Subcutaneous adipose tissue (tissue), 4 donors: ENCODE measurements around the gene MXD3. TPM values are rescaled to one million over a fixed set of nuclear protein-coding genes. Genes with fewer than 3 reads are reported as not detected.

Experiments
- total RNA-seq, 4 donors: library from RNA; depleted of rRNA; stranded (reverse); fragments of >200 nt; gene quantifications; one replicate each; pipeline ENCODE4 v1.1.0, GENCODE V29; 2016
- TF ChIP-seq, protein P1 (sequence below): fragments of 450-650 bp; IDR thresholded peaks from one replicate; pipeline ENCODE4 v1.5.1; 2016; ENCODE audit warnings: low read depth, mild to moderate bottlenecking, control low read depth, antibody characterized with exemption, moderate library complexity

The MXD3 gene
- total RNA-seq, 4 donors from 2014 or later: 0.82 to 13.0 (median 6.7) TPM

- TF ChIP-seq, protein P1, sequence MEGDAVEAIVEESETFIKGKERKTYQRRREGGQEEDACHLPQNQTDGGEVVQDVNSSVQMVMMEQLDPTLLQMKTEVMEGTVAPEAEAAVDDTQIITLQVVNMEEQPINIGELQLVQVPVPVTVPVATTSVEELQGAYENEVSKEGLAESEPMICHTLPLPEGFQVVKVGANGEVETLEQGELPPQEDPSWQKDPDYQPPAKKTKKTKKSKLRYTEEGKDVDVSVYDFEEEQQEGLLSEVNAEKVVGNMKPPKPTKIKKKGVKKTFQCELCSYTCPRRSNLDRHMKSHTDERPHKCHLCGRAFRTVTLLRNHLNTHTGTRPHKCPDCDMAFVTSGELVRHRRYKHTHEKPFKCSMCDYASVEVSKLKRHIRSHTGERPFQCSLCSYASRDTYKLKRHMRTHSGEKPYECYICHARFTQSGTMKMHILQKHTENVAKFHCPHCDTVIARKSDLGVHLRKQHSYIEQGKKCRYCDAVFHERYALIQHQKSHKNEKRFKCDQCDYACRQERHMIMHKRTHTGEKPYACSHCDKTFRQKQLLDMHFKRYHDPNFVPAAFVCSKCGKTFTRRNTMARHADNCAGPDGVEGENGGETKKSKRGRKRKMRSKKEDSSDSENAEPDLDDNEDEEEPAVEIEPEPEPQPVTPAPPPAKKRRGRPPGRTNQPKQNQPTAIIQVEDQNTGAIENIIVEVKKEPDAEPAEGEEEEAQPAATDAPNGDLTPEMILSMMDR: no peak
These were observed 13.8 kb downstream of the MXD3 start for GRCh38 chr5:177297922-177298321.

DNA sequence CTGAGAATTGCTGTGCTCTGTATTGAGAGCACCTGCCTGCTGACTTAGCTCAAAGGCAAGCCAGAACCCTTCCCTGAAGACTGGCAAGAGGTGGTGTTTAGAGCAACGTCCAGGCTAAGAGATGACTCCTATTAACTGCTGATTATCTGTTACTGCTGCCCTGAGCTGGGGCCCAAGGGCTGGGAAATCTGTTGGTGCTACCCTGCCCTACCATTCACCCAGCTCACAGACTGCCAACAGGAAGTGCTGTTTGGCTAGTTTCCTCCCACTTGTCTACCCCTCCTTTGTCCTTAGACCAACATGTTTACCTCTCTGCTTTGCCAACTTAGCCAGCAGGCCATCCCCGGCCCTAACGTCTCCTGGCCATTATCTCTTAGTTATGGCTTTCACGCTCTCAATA, 15.1 kb downstream of the MXD3 start:
- TF ChIP-seq, protein P1: no peak

- TF ChIP-seq, protein P1: no peak
These were observed 15.8 kb downstream of the MXD3 start for GRCh38 chr5:177295924-177296323.

GRCh38 chr5:177294632-177295031, 17.1 kb downstream of the MXD3 start:
- TF ChIP-seq, protein P1: no peak

DNA sequence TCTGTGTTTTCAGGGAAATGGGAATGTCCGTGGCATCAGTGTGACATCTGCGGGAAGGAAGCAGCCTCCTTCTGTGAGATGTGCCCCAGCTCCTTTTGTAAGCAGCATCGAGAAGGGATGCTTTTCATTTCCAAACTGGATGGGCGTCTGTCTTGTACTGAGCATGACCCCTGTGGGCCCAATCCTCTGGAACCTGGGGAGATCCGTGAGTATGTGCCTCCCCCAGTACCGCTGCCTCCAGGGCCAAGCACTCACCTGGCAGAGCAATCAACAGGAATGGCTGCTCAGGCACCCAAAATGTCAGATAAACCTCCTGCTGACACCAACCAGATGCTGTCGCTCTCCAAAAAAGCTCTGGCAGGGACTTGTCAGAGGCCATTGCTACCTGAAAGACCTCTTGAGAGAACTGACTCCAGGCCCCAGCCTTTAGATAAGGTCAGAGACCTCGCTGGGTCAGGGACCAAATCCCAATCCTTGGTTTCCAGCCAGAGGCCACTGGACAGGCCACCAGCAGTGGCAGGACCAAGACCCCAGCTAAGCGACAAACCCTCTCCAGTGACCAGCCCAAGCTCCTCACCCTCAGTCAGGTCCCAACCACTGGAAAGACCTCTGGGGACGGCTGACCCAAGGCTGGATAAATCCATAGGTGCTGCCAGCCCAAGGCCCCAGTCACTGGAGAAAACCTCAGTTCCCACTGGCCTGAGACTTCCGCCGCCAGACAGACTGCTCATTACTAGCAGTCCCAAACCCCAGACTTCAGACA, 17.7 kb downstream of the MXD3 start:
- TF ChIP-seq, protein P1: no peak

DNA sequence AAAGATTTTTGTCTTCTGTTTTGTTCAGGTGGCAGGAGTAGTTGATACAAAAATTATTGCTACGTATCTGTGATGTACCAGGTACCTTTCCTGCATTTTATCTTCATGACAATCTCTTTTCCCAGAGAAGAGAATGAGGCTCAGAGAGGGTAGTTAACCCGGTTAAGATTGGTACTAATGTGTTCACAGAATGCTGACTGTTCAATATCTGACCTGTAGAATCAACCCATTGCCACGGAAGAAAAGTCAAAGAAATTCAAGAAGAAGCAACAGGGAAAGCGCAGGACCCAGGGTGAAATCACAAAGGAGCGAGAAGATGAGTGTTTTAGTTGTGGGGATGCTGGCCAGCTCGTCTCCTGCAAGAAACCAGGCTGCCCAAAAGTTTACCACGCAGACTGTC, 20.0 kb downstream of the MXD3 start:
- TF ChIP-seq, protein P1: no peak

- TF ChIP-seq, protein P1: no peak
These were observed 20.7 kb downstream of the MXD3 start for GRCh38 chr5:177290816-177291596.
